GM12872 (cell line): ENCODE results near the gene SMYD4.

Source experiments
- CTCF ChIP-seq: IDR thresholded peaks from 3 replicates; pipeline ENCODE4 v1.5.1; 2011; ENCODE audit warnings: low read depth, mild to moderate bottlenecking, low read length, moderate library complexity; ENCODE audit not compliant: insufficient read depth

Gene SMYD4

GRCh38 chr17:1765576-1765975, 64.1 kb downstream of the SMYD4 start:
- TF ChIP-seq CTCF, result no peak

GRCh38 chr17:1764284-1764683, 65.4 kb downstream of the SMYD4 start:
- TF ChIP-seq CTCF, result no peak

GRCh38 chr17:1762901-1763898, 66.5 kb downstream of the SMYD4 start:
- no peak for TF ChIP-seq CTCF

- TF ChIP-seq CTCF, result no peak
These were observed 67.3 kb downstream of the SMYD4 start for GRCh38 chr17:1762233-1762900.

- no peak for TF ChIP-seq CTCF
These were observed 70.2 kb downstream of the SMYD4 start for GRCh38 chr17:1759529-1759928.

- no peak for TF ChIP-seq CTCF
These were observed 70.9 kb downstream of the SMYD4 start for GRCh38 chr17:1758807-1759206.

GRCh38 chr17:1755827-1756262, 73.9 kb downstream of the SMYD4 start:
- no peak for TF ChIP-seq CTCF
